ENCODE data around the gene VANGL1. TPM values are rescaled to one million over a fixed set of nuclear protein-coding genes. Genes with fewer than 3 reads are reported as not detected.
A peak's percentile ranks its signal among the peaks of the same experiment; 100 is the strongest.

The VANGL1 gene
- total RNA-seq (2014; rRNA removed) (23.1 and 40.5 TPM in 2 replicates), Bru-seq, nascent RNA (percentile 67 among the genes with signal in this experiment), BruChase-seq, experiment 1, labeled RNA remaining after a 6-hour chase (percentile 75 among the genes with signal in this experiment), BruChase-seq, experiment 2, labeled RNA remaining after a 2-hour chase (percentile 64 among the genes with signal in this experiment)
- long read RNA-seq, full-length matches to known transcripts = 25 of 48 reads
- long read RNA-seq, partial matches to known transcripts = 5 of 48 reads
- long read RNA-seq, other reads (novel, unspliced or antisense) = 18 of 48 reads

GRCh38 chr1:115641762-115642167 lies at the start of gene VANGL1:
VANGL1 (plus strand) TSS chr1:115641970; CDS start chr1:115651414, 9,444 bp downstream.
- peak; percentile 84 for ATAC-seq
- Histone ChIP-seq H3K9me3 (ENCODE audit: low read length) (no peaks in the 10 kb centered on the region), H3K4me2 (ENCODE audit: low read length) (peak within 1 kb of the TSS; percentile 92), H3K27ac (ENCODE audit: low read length) (peak within 1 kb of the TSS; percentile 33), H3K36me3 (ENCODE audit: low read depth, low read length) (no peaks in the 10 kb centered on the region), H3K4me1 (ENCODE audit: insufficient read depth, low read length) (peaks cover 24% of the 10 kb centered on the region), H3K27me3 (ENCODE audit: low read length) (no peaks in the 10 kb centered on the region), H2AFZ (ENCODE audit: low read length) (peak within 1 kb of the TSS; percentile 66), H3K9me2 (replicated peaks; ENCODE audit: low read length) (no peaks in the 10 kb centered on the region), H4K20me1 (ENCODE audit: low read length) (peaks cover 26% of the 10 kb centered on the region; the same call in 1 of the 2 replicates), H3F3A (ENCODE audit: low read length, unreplicated experiment) (no peaks in the 10 kb centered on the region), H3K4me3 (ENCODE audit: low read length) (peak within 1 kb of the TSS; percentile 76), H3K9ac (ENCODE audit: low read length) (peak within 1 kb of the TSS; percentile 82), H3K79me2 (ENCODE audit: low read length) (peaks cover 47% of the 10 kb centered on the region)
- ChIA-PET POLR2A (ENCODE audit: unreplicated experiment) (interaction anchor here (0.6 kb wide), 1 partner anchor 36 kb away, joined by 6 read pairs; no protein-coding TSS in a partner anchor), CTCF (interaction anchor here (2.7 kb wide), 1 partner anchor 64 kb away, joined by 26 read pairs; no protein-coding TSS in a partner anchor)
- no TSS peak for BruUV-seq (replicated peaks)
- intact Hi-C loops (cut with micrococcal nuclease) = loop anchor here (2.0 kb wide), 2 partner anchors 29 to 73 kb away; no protein-coding TSS in a partner anchor
- peak; percentile 79 for DNase-seq
- TF ChIP-seq CTCF (conservative IDR thresholded peaks at IDR 0.05; ENCODE audit: low read depth, low read length) = no peak
- no peak for TF ChIP-seq EZH2 (IDR thresholded peaks at IDR 0.05; ENCODE audit: low read length, unreplicated experiment)

- Histone ChIP-seq H2AFZ (ENCODE audit: low read length) (no peak overlapping the region), H4K20me1 (ENCODE audit: low read length) (no peaks in the 10 kb centered on the region), H3K79me2 (ENCODE audit: low read length) (no peaks in the 10 kb centered on the region), H3K4me3 (ENCODE audit: low read length) (no peak overlapping the region), H3K36me3 (ENCODE audit: low read depth, low read length) (no peaks in the 10 kb centered on the region; the same call in 1 of the 2 replicates), H3K4me1 (ENCODE audit: insufficient read depth, low read length) (peaks cover 20% of the 10 kb centered on the region), H3K4me2 (ENCODE audit: low read length) (no peak overlapping the region), H3F3A (ENCODE audit: low read length, unreplicated experiment) (no peaks in the 10 kb centered on the region), H3K27ac (ENCODE audit: low read length) (no peak overlapping the region), H3K9me3 (ENCODE audit: low read length) (peaks cover 8% of the 10 kb centered on the region), H3K27me3 (ENCODE audit: low read length) (no peaks in the 10 kb centered on the region), H3K9me2 (replicated peaks; ENCODE audit: low read length) (no peaks in the 10 kb centered on the region), H3K9ac (ENCODE audit: low read length) (no peak overlapping the region)
- no peak for DNase-seq
- no peak for ATAC-seq
- POLR2A ChIA-PET (ENCODE audit: unreplicated experiment) = no interaction called here
- intact Hi-C loops (cut with micrococcal nuclease) = loop anchor here (10.0 kb wide), 2 partner anchors 267 to 617 kb away; no protein-coding TSS in a partner anchor
- CTCF ChIA-PET = no interaction called here
- BruUV-seq (replicated peaks) = no TSS peak
- TF ChIP-seq EZH2phosphoT487 (IDR thresholded peaks at IDR 0.05; ENCODE audit: borderline replicate concordance, low read length) (no peak), CTCF (conservative IDR thresholded peaks at IDR 0.05; ENCODE audit: low read depth, low read length) (no peak), EZH2 (IDR thresholded peaks at IDR 0.05; ENCODE audit: low read length, unreplicated experiment) (no peak)
These were observed 49.5 kb upstream of the VANGL1 start for GRCh38 chr1:115592264-115592663.

All from PC-3 (cell line).